Measurements from ENCODE around the gene MT1E. TPM values are rescaled to one million over a fixed set of nuclear protein-coding genes. Genes with fewer than 3 reads are reported as not detected.
"Not testable (repeated sequence)": the region's sequence is repeated elsewhere in the genome, so short reads cannot be mapped to it uniquely, and the experiment has no call there.

MT1E gene
- under 1 TPM in 1 of 2 donors, not detected in 1; 0.53 TPM for total RNA-seq

DNA sequence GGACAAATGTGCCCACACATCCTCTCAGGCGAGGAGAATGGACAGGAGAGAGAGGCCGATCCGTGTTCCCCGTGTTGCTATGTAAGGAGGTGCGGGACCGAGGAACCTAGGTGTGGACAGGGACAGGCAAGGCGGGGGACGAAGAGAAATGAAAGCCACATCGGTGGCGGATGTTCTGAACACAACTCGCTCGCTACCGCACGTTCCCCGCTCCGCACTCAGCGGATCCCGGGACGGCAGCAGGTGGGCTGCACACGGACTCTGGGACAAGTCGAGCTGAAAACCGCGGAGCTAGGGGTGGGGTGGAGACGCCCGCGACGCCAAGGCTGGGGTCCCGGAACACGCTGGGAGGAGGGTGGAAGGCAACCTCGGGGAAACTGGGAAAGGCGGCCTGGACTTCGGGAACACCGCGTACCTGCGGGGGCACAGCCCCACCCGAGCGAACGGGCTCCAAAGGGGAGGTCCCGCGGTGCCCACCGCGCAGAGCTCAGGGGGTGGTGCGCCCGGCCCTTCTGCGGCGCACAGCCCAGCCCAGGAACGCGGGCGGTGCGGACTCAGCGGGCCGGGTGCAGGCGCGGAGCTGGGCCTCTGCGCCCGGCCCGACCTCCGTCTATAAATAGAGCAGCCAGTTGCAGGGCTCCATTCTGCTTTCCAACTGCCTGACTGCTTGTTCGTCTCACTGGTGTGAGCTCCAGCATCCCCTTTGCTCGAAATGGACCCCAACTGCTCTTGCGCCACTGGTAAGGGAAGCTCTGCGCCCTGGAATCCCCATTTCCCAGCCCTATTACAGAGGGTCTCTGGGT is at the start of gene MT1E:
Gene MT1E (plus strand): TSS at position 642 of the 803 bp plus-strand sequence. CDS start 71 bp downstream, at position 713.
- Mint-ChIP-seq H3K36me3 (ENCODE audit: low read depth) (no peaks in the 10 kb centered on the region), H3K9me3 (no peaks in the 10 kb centered on the region), H3K27ac (peak within 1 kb of the TSS; percentile 32), H3K4me3 (peak within 1 kb of the TSS; percentile 85), H3K4me1 (peaks cover 11% of the 10 kb centered on the region), H3K27me3 (peaks cover 5% of the 10 kb centered on the region)
- ATAC-seq (replicated peaks) = peak; percentile 82

DNA sequence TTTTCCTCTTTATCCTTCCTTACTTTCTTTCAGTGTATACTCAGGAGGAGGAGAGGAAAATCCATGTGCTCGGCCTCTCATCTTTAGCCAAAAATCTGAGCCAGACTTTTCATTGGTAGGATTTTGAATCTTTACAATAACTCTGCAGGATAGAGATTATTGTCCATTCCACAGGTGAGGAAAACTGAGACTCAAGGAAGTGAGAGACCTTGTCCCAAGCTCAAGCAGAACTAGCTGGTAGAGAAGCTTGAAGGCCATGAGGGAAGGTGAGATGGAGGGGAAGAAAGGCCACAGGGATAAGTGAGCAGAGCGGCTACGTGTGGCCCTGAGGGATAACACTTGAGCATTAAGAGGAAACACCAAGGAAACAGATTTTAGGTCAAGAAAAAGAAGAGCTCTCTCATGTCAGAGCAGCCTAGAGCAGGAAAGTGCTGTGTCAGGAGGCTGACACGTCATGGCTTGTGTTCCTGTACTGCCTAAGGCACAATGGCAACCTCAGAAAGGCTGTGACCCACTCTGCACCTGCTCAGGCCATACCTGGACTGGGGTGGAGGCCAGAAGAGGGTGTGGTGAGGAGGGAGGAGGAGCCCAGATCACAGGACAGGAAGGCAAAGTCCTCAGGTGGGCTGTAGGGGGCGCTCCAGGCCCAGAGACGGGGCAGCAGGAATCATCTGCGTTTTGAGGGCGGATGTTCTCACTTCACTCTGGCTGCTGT is 48.8 kb upstream of the MT1E start:
- Mint-ChIP-seq H3K4me1 (peaks cover 9% of the 10 kb centered on the region), H3K4me3 (no peak overlapping the region), H3K9me3 (no peaks in the 10 kb centered on the region), H3K27ac (peak overlapping the region; percentile 81), H3K36me3 (ENCODE audit: low read depth) (no peaks in the 10 kb centered on the region), H3K27me3 (no peaks in the 10 kb centered on the region)
- ATAC-seq (replicated peaks) = peak; percentile 100

DNA sequence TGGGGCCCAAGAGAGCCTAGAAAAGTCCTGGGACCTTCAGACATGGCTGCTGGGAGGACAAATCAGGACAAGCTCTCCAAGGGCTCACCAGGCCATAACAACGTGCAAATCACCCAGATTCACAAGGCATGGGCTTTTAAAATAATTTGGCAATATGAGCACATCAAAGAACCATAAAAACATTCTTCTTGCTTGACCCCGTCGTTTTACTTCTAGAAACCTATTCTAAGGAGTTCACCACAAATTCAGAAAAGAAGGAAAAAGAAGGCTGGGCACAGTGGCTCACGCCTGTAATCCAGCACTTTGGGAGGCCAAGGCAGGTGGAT is 48.3 kb upstream of the MT1E start:
- Mint-ChIP-seq H3K27ac (peak overlapping the region; percentile 81), H3K27me3 (no peaks in the 10 kb centered on the region), H3K4me1 (peaks cover 9% of the 10 kb centered on the region), H3K36me3 (ENCODE audit: low read depth) (no peaks in the 10 kb centered on the region), H3K4me3 (no peak overlapping the region), H3K9me3 (no peaks in the 10 kb centered on the region)
- ATAC-seq (replicated peaks) = no peak

DNA sequence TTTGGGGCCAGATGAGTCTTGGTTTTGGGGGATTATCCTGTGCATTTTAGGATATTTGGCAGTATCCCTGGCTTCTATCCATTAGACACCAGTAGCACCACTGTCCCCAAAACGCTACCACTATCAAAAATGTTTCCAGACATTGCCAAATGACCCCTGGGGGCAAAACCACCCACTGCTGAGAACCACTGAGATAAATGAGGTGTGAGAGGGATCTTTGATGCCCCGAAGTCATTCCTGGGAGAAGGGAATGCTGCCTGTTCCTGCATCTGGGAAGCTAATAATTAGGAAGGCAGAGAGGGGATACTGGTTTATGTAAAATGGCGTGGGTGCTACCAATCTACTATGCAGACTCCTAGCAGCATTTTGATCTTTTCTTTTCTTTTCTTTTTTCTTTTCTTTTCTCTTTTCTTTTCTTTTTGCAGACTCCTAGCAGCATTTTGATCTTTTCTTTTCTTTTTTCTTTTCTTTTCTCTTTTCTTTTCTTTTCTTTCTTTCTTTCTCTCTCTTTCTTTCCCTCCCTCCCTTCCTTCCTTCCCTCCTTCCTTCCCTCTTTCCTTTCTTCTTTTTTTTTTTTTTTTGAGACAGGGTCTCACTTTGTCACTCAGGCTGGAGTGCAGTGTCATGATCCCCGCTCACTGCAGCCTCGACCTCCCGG is 45.1 kb upstream of the MT1E start:
- no peak for ATAC-seq (replicated peaks)
- Mint-ChIP-seq H3K4me1 (peaks cover 9% of the 10 kb centered on the region), H3K27ac (no peak overlapping the region), H3K36me3 (ENCODE audit: low read depth) (no peaks in the 10 kb centered on the region), H3K9me3 (no peaks in the 10 kb centered on the region), H3K4me3 (no peak overlapping the region), H3K27me3 (no peaks in the 10 kb centered on the region)

DNA sequence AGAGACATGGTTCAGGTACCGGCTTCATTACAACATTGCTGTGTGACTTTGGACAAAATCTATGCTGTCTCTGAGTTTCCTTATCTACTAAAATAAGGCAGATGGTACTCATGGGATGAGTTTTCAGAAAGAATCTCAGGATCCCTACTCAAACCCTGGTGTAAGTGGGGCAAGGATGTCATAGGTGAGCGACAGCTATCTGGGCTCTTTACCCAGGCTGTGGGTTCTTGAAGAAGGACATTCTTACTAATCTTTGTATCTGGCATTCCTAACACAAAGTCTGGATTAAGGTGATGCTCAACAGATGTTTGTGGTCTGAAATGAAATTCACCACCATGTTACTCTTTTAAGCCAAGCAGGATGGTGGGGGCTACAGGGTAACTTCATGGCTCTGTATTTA is 42.7 kb upstream of the MT1E start:
- not testable (repeated sequence) for H3K4me3 Mint-ChIP-seq; H3K36me3 Mint-ChIP-seq (ENCODE audit: low read depth); H3K27ac Mint-ChIP-seq; H3K9me3 Mint-ChIP-seq; ATAC-seq (replicated peaks); H3K4me1 Mint-ChIP-seq; H3K27me3 Mint-ChIP-seq

DNA sequence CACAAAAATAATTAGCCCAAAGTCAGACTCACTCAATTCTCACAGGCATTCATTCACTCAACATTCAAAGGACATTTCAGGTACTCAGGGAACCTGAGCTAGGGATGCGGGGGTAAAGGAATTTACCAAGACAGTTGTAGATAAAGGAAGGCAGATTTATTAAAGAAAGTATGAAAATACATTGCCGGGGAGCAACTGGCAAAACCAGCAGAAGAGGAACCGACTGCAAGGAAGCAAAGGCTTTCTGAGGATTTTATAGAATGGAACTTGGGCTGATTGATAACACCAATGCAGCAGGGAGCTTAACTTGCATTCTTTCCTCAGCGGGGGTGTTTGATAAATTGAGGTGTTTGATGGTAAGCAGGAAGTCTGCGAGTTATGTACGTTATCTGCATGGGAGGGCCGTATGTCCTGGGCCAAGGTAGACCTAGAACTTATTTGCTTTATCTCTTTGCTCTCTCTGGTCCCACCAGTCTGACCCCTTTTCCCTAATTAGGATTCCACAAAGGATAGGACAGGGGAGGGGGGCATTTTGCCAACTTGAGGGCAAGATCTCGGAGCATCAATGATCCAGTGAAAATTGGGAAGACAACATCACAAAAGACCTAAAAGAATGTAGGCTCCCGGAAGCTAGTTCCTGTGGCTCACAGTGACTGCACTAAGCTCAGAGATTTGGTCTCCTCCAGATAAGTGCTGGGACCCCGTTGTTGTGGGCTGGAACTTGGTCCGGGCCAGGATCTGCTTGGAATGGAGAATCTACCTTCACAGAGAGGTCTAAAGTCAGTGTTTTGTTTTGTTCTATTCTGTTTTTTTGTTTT is 42.0 kb upstream of the MT1E start:
- no peak for ATAC-seq (replicated peaks)
- H3K4me1 Mint-ChIP-seq = no peaks in the 10 kb centered on the region

DNA sequence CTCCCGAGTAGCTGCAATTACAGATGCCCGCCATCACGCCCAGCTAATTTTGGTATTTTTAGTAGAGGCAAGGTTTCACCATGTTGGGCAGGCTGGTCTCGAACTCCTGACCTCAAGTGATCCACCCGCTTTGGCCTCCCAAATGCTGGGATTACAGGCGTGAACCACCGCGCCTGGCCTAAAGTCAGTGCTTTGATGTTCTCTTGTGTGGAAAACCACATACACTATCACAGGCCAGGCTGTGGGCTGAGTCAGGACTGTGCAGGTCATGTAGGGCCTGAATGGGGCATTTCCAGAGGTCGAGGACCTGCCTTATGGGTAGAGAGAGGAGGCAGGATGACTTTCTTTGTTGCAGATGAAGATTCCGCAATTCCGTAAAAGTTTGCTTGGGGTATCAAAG is 41.3 kb upstream of the MT1E start:
- Mint-ChIP-seq H3K4me3 (no peak overlapping the region), H3K27ac (peak overlapping the region; percentile 16), H3K4me1 (no peaks in the 10 kb centered on the region), H3K9me3 (no peaks in the 10 kb centered on the region), H3K36me3 (ENCODE audit: low read depth) (peaks cover 5% of the 10 kb centered on the region), H3K27me3 (peaks cover 11% of the 10 kb centered on the region)
- ATAC-seq (replicated peaks) = no peak

More for the DNA sequence above, 42.0 kb upstream of the MT1E start:
- H3K4me3 Mint-ChIP-seq = no peak overlapping the region
- H3K9me3 Mint-ChIP-seq = no peaks in the 10 kb centered on the region
- H3K27ac Mint-ChIP-seq = peak overlapping the region; percentile 16
- peaks cover 7% of the 10 kb centered on the region for H3K27me3 Mint-ChIP-seq
- H3K36me3 Mint-ChIP-seq (ENCODE audit: low read depth) = no peaks in the 10 kb centered on the region

DNA sequence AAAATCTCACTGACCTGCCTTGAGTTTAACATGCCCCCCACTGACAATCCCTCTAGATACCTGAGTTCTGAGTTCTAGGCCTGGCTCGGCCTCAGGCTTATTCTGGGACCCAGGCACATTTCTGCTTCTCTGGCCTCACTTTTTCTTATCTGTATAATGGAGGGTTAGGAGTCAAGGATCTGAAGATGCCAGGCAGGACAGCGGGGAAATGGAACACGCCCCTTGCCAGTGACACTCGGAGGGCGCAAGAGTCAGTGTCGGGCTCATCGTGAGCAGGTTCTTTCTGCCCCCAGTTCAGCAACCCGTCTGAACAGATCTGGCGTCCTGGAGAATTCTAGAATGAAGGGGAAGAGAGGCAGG is 36.8 kb upstream of the MT1E start:
- Mint-ChIP-seq H3K4me1 (no peaks in the 10 kb centered on the region), H3K4me3 (peak overlapping the region; percentile 82), H3K36me3 (ENCODE audit: low read depth) (peaks cover 5% of the 10 kb centered on the region), H3K9me3 (no peaks in the 10 kb centered on the region), H3K27ac (peak overlapping the region; percentile 12), H3K27me3 (peaks cover 19% of the 10 kb centered on the region)
- peak; percentile 13 for ATAC-seq (replicated peaks)

DNA sequence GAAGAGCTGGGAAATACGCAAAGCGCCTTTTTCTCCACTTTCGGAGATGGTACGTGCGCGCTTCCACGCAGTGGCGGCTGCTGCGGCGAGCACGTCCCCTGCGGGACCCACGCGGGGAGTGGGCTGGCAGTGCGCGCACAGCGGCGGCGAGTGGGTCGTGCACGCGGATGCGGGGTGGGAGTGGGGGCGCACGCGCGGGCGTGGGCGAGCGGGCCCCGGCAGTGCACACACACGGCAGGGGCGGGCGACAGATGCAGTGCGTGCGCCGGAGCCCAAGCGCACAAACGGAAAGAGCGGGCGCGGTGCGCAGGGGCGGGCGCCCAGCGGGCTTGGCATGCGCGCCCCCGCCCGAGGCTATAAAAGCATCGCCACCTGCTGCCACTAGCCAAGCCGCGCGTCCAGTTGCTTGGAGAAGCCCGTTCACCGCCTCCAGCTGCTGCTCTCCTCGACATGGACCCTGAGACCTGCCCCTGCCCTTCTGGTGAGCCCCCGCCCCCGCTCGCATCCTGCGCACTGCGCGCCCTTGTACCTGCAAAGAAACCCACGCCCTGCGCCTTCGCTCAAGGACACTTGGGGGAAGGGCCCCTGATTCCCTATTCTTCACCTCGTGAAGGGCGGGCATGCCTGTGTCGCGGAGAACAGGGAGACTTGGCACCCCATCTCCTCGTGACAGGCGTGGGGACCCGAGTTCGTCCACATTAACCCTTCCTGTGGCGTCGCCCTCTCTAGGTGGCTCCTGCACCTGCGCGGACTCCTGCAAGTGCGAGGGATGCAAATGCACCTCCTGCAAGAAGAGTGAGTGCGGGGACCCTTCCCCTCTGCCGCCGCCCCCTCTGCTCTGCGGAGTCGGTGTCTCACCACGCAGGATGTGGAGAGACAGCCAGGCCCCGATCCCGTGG is 36.2 kb upstream of the MT1E start, which contains the start of gene MT3:
Gene MT3 (plus strand): TSS at position 388 of the 899 bp plus-strand sequence. CDS start 63 bp downstream, at position 451.
- H3K9me3 Mint-ChIP-seq = no peaks in the 10 kb centered on the region
- H3K27me3 Mint-ChIP-seq = peaks cover 19% of the 10 kb centered on the region
- peak; percentile 79 for ATAC-seq (replicated peaks)
- H3K36me3 Mint-ChIP-seq (ENCODE audit: low read depth) = peaks cover 5% of the 10 kb centered on the region
- peak within 1 kb of the TSS; percentile 82 for H3K4me3 Mint-ChIP-seq
- peak within 1 kb of the TSS; percentile 12 for H3K27ac Mint-ChIP-seq
- H3K4me1 Mint-ChIP-seq = no peaks in the 10 kb centered on the region

DNA sequence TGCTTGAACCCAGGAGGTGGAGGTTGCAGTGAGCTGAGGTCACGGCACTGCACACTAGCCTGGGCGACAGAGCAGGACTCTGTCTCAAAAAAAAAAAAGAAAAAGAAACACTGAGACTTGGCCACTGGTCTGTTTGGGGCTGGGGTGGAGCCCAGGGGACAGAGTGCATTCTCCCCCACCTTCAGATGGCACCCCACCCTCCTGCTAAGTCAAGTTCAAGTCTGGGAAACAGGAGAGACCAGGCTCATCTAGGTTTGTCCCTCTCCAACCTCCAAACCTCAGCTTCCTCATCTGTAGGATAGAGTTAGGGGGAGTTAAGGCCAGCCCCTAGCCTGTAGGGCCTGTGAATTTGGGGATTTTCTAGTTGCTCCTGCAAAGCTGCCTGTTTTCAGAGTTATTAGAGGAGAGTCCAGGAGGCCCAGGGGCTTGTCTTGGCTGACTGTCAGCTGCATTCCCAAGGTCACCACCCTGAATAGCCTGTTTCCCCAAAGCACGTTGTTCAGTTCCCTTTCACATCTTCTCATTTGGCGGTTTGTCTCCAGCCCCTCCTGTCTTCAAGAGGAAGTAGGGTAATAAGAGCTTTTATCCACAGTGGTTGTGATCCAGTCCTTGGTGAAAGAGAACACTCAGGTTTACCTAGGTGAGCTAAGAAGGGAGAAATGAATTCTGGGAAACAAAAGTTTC is 34.1 kb upstream of the MT1E start:
- Mint-ChIP-seq H3K27me3 (peaks cover 13% of the 10 kb centered on the region), H3K9me3 (no peaks in the 10 kb centered on the region), H3K27ac (no peak overlapping the region), H3K4me3 (no peak overlapping the region), H3K4me1 (no peaks in the 10 kb centered on the region), H3K36me3 (ENCODE audit: low read depth) (peaks cover 5% of the 10 kb centered on the region)
- no peak for ATAC-seq (replicated peaks)

DNA sequence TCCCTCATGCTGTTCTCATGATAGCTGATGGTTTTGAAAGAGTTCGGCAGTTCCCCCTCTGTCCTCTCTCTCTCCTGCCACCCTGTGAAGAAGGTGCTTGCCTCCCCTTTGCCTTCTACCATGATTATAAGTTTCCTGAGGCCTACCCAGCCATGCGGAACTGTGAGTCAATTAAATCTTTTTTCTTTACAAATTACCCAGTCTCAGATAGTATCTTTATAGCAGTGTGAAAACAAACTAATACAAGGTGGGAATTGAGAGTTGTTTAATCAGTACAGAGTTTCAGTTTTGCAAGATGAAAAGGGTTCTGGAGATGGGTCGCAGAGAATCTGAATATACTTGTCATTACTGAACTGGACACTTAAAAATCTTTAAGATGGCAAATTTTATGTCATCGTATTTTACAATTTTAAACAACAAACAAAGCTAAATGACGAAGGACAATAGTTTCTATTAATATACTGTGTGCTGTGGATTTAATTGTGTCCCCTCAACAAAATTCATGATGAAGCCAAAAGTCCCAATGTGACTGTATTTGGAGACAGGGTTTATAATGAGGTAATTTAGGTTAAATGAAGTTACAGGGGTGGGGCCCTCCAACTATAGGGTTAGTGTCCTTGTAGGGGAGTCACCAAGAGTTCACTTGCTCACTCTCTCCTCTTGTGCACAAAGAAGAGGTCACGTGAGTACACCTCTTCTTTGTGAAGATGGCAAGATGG is 31.8 kb upstream of the MT1E start:
- Mint-ChIP-seq H3K27ac (no peak overlapping the region), H3K9me3 (no peaks in the 10 kb centered on the region), H3K4me3 (no peak overlapping the region), H3K27me3 (peaks cover 11% of the 10 kb centered on the region), H3K36me3 (ENCODE audit: low read depth) (peaks cover 4% of the 10 kb centered on the region), H3K4me1 (peaks cover 5% of the 10 kb centered on the region)
- ATAC-seq (replicated peaks) = no peak

DNA sequence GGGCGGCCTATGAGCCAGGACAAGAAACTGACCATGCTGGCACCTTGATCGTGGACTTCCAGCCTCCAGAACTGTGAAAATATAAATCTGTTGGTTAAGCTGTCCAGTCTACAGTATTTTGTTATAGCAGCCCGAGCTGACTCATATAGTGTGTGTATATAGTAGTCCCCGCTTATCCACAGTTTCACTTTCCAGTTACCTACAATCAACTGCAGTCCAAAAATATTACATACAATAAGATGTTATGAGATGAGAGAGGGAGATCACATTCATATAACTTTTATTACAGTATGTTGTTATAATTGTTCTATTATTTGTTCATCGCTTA is 31.3 kb upstream of the MT1E start:
- Mint-ChIP-seq H3K9me3 (no peaks in the 10 kb centered on the region), H3K4me3 (no peak overlapping the region), H3K27me3 (peaks cover 8% of the 10 kb centered on the region), H3K4me1 (peaks cover 5% of the 10 kb centered on the region), H3K27ac (no peak overlapping the region), H3K36me3 (ENCODE audit: low read depth) (no peaks in the 10 kb centered on the region)
- no peak for ATAC-seq (replicated peaks)
